ENCODE data around the gene SH3BGR.

SH3BGR gene

DNA sequence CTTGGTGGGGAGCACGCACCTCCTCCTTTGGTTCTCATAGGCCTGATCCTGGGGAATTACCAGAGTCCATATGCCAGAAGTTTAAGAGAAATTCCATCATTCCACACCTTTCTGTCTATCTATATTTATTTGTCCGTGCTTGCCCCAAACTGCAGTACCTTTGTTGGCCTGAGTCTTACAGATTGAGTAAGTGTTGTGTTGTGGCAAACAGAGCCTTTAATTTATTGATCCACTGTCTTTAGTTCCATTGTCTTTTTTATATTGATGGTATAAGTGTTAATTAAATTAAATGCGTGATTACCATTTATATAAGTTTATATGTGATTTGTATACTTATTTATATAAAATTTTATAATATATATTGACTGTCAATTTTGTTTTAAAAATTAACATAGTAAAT lies 4.9 kb downstream of the SH3BGR start:
- DNase-seq (ENCODE audit: low read depth) = no peak

GRCh38 chr21:39461419-39461818 lies 9.6 kb downstream of the SH3BGR start:
- no peak for DNase-seq (ENCODE audit: low read depth)

DNA sequence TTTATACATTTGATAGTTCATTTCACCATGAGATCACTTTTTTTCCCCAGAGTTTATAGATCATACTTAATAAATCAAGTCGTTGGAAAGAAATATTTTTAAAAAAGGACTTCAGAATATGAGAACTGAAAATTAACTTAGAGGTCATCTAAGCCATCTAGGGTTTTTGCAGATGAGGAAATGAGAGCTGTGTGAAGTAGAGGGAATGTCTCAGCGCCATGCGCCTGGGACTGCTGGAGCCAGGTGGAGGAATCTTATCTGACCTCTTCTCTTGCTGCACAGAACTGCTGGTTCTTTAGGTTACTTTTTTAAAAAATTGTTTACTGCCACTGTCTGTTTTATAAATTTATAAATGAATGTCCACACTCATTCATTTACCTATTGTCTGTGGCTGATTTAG lies 11.5 kb downstream of the SH3BGR start:
- no peak for DNase-seq (ENCODE audit: low read depth)

DNA sequence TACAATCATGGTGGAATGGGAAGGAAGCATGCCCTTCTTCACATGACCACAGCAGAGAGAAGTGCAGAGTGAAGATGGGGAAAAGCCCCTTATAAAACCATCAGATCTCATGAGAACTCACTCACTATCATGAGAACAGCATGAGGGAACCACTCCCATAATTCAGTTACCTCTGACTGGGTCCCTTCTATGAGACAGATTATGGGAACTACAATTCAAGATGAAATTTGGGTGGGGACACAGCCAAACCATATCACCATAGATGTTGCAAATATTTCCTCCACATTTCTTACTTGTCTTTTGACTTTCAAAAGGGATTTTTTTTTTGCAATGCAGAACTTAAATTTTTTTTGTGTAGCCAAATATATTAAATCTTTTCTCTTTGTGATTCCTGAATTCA lies 14.8 kb downstream of the SH3BGR start:
- no peak for DNase-seq (ENCODE audit: low read depth)

GRCh38 chr21:39467746-39468145 lies 16.0 kb downstream of the SH3BGR start:
- no peak for DNase-seq (ENCODE audit: low read depth)

GRCh38 chr21:39468559-39468958 lies 16.8 kb downstream of the SH3BGR start:
- DNase-seq (ENCODE audit: low read depth) = no peak

DNA sequence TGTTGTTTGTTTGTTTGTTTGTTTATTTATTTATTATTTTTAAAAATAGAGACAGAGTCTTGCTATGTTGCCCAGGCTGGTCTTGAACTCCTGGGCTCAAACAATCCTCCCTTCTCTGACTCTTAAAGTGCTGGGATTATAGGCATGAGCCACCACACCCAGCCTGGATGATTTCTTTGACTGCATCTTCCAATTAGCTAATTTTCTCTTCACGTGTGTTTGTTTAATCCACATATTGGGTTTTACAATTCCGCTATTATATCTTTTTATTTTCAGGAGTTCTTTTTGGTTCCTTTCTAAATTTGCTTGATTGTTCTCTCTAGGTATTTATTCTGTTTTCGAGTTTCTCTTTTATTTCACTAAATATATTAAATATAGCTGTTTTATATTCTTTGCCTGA lies 19.8 kb downstream of the SH3BGR start:
- DNase-seq (ENCODE audit: low read depth) = no peak

DNA sequence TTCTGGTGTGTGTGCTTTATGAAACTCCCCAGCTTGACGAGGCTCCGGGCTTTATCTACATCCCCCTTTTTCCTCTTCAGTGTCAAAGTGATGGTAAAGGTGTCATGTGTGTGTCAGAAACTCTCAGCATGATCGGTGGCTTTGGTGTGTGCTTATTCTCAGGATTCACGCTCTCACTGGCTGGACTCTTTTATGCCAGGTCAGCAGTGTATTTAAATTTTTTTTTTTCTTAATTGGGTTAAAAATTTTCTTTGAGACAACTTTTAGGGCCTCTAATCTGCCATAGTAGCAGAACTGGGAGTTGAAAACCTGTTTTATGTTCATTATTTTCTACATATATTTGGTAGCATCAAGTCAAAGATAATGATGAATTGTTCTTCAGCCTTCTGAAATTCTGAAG lies 21.0 kb downstream of the SH3BGR start:
- DNase-seq (ENCODE audit: low read depth) = no peak

DNA sequence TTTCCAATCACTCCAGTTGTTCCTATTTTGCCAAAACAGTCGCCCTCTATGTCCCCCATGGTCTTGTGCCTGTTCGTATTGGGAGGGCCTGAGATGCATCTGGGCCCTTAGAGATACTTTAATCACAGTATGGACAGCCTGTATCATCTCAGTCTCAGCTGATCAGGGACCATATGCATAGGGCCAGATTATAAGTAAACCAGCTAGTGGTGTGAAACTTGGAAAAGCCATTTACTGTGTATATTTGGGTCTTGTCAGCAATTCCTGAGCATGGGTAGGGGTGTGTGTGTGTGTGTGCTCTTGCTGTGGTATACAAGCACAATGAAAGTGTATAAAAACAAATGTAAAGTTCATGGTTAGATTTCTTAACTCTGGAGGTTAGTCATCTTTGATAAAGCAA lies 22.8 kb downstream of the SH3BGR start:
- no peak for DNase-seq (ENCODE audit: low read depth)

DNA sequence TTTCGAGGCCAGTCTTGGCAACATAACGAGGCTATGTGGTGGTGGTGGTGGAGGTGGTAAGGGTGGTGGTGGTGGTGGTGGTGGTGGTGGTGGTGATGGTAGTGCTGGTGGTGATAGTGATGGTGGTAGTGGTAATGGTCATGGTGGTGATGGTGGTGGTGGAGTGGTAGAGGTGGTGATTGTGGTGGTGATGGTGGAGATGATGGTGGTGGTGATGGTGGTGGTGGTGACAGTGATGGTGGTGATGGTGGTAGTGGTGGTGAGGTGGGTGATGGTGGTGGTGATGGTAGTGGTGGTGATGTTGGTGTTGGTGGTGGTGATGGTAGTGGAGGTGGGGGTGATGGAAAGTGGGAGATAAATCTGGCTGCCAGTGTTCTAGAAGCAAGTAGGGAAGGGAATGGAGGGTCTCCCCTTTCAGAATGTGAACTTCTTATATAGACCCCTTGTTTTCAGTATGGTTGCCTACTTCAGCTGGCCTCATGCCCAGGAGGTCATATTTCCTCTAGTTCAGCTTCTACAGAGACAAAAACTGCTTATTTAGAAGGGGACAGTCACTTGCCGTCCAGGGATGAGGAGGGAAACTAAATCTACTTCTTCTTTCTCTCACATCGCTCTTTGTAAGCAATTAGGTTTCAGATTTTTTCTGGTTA lies 27.5 kb downstream of the SH3BGR start:
- no peak for DNase-seq (ENCODE audit: low read depth)

DNA sequence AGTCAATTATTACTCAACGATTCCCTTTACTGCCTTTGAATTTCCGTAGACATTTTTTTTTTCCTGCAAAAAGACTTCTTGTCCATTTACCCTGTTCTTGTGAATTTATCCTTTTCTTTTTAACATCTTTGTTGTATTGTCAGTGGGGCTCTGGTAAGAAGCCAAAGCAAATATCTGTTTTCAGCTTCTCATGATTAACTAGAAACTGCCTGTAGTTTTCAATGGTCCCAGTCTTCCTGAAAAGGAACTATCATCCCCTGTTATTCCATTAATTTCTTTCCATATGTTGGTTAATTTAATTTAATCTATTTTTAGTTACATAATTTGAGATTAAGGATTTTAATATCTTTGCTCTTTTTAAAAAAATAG lies 28.0 kb downstream of the SH3BGR start:
- no peak for DNase-seq (ENCODE audit: low read depth)

DNA sequence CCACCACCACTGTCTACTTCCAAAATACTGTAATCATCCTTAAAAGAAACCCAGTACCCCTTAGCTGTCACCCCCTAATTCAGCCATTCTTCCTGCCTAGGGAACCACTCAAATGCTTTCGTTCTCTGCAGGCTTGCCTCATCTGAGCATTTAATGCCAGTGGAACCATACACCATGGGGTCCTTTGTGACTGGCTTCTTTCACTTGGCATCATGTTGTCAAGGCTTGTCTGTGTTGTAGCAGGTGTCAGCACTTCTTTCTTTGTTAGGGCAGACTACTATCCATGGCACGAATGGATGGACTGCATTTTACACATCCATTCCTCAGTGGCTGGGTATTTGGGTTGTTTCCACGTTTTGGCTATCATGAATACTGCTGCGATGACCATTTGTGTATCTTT lies 28.5 kb downstream of the SH3BGR start:
- DNase-seq (ENCODE audit: low read depth) = no peak

DNA sequence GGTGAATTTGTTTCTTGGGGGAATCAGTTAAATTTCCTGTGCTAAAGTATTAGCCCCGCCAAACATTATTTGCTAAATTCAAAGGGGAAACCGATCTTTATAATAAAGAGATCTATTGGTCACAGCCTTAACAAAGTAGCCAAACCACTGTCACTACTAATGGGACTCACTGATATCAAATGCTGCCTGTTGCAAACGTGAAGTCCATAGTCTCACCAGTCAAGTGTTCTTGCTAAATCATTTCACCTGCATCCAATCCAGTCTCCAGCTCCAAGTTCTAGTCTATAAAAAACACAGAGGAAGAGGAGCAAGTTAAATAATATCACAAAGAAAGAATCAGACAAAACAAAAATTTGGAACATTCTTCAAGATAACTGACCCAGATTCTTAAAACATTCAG lies 30.1 kb downstream of the SH3BGR start:
- no peak for DNase-seq (ENCODE audit: low read depth)

- no peak for DNase-seq (ENCODE audit: low read depth)
Measured at GRCh38 chr21:39483917-39484316, 32.1 kb downstream of the SH3BGR start.

- DNase-seq (ENCODE audit: low read depth) = no peak
Measured at GRCh38 chr21:39484711-39485276, 33.0 kb downstream of the SH3BGR start.

- no peak for DNase-seq (ENCODE audit: low read depth)
Measured at GRCh38 chr21:39489380-39489924, 37.7 kb downstream of the SH3BGR start.

DNA sequence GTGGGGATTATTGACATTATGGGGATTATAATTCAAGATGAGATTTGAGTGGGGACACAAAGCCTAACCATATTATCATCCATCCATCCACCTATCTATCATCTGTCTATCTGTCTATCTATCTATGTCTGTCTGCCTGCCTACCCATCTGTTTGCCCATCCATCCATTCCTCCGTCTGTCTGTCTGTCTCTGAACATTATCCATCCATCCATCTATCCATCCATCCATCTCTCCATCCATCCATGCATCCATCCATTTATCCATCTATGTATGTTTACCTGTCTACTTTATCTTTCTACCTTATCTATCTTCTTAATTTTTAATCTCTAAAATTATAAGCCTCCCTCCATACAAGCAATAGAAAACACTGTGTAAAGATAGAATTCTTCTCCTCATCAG lies 47.4 kb downstream of the SH3BGR start:
- DNase-seq (ENCODE audit: low read depth) = no peak

DNA sequence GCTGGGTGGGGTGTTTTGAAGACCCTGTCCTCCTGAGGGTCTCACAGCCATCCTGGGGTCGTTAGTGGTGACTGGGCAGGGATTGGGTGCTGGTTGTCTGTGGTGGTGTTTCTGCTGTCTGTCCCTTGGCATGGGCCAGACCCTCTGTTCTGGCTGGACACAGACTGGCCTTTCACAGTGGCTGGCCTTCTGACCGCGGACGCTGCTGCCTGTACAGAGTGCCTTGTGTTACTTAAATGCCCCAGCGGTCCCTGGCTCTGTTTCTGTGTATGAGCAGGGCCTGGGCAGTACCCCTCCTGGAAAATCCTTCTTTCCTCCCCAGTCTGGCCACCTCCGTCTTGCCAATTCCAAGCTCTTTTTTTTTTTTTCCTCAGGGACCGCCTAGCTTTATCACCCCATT lies 50.9 kb downstream of the SH3BGR start:
- no peak for DNase-seq (ENCODE audit: low read depth)

DNA sequence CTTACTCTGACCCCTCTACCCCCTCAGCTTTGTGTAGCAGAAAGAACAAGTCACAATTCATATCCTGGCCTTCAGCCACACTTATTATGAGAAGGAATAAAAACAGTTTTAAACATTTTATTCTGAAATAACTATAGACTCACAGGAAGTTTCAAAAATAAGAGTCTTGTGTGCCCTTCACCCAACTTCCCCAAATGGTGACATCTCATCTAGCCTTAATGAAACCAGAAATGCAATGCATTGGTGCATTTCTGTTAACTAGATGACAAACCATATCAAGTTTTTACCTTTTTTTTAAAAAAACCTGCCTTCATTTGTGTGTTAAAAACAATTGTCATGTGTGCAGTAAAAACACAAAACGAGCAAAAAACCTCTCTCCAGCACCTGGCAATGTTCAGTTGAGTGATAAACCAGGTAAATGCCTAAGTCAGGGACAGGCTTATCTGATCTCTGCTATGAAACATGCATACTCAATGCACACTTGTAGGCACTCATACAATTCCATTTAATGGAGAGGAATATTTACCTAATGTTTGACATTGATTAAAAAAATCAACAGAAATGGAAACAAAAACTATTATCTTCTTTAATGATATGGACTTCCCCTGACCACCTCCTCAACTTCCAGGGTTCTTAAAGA lies 51.5 kb downstream of the SH3BGR start:
- no peak for DNase-seq (ENCODE audit: low read depth)

DNA sequence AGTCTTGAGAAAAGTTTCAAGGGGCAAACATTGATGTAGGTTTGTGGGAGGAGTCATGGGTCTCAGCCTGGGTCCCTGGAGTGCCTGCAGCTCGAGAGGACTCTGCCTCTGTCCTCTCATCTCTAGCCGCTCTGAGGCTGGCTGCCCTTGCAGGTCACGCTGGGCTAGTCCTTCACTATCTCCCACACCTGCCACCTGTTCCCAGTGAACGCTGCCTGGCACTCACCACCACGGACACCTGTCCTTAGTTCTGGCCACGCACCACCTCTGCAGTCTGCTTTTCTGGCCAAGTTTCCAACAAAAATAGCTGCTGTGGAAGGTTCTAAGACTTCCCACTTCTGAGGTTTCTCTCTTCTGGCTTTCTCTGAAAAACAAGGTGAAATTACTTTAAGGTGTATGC lies 52.5 kb downstream of the SH3BGR start:
- no peak for DNase-seq (ENCODE audit: low read depth)

DNA sequence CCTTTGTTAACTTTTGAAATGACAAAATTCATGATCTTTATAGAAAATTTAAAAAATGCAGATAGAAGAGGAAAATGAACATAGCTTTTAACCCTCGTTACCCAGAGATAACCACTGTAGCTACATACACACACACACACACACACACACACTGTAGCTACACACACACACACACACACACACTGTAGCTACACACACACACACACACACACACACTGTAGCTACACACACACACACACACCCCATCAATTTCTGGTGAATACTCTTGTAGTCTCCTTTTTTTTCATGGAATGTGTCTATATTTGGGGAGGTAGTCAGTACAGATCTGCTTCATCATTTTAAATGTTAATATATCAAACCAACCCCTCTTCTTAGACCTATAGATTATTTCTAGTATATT lies 58.5 kb downstream of the SH3BGR start:
- DNase-seq (ENCODE audit: low read depth) = no peak

- no peak for DNase-seq (ENCODE audit: low read depth)
Measured at GRCh38 chr21:39511102-39511501, 59.3 kb downstream of the SH3BGR start.

DNA sequence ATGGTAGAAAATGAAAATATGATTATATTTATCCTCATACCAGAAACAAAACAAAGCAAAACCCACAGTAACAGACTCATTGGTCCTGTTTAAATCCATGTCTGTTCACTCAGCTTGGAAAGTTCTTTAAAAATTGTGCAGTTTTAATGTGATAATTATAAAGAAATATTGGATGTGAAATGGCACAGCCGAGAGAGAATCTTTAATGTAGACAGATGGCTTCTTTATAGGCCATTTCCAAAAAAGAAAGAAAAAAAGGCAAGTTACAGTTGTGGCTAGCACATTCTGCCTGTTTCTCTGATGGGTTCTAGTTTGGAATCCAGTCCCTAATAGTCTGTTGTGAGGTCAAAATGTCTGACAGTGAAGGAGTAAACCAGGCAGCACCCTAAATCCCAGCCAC lies 62.0 kb downstream of the SH3BGR start:
- no peak for DNase-seq (ENCODE audit: low read depth)
